HG03097 (cell line): ENCODE measurements around the gene ARID1A.
"Not testable (repeated sequence)": the region's sequence is repeated elsewhere in the genome, so short reads cannot be mapped to it uniquely, and the experiment has no call there.

Experiments used
- ATAC-seq: cut with Tn5 transposase; IDR thresholded peaks from one replicate; pipeline ENCODE4 v1.9.1; 2021; ENCODE audit not compliant: unreplicated experiment, low FRiP score

The ARID1A gene

DNA sequence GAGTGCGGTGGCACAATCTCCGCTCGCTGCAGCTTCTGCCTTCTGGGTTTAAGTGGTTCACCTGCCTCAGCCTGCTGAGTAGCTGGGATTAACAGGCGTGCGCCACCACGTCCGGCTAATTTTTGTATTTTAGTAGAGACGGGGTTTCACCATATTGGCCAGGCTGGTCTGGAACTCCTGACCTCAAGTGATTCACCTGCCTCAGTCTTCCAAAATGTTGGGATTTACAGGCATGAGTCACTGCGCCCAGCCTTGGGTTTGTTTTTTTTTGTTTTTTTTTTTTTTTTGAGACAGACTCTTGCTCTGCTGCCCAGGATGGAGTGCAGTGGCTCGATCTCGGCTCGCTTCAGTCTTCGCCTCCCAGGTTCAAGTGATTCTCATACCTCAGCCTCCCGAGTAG is 30.1 kb downstream of the ARID1A start:
- not testable (repeated sequence) for ATAC-seq

DNA sequence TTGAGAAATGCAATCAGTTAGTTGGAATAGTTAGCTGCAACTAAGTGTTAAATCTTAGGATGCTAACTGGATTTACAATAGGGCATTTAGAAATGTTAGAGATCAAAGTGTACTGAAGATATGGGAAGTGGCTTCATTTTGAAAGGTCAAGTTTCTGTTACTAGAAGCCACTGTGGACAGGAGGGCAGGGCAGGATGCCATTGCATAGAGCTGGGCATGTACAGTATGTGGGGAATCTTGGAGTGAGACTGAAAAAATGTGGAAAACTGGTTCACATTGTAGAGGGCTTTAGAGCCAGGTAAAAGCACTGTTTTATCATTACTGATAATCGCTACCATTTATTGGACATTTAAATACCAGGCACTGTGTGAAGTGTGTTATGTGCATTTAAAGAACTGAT is 31.0 kb downstream of the ARID1A start:
- no peak for ATAC-seq

DNA sequence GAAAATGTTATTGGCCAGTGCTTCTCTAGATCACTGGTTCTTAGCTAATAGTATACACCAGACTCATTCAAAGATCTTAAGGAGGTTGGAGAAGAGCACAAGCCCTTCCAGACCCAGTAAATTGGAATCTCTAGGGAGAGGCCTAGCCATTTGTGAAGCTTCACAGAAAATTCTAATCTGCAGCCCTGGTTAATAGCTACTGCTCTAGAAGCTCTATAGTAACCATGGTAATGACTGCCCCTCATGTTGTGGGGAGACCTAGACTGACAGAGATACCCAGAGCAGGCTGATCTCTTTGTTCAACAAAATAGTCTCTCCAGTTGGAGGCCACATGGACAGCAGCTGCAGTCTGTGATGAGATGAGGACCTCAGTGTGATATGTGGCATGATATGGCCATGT is 31.7 kb downstream of the ARID1A start:
- ATAC-seq = no peak

DNA sequence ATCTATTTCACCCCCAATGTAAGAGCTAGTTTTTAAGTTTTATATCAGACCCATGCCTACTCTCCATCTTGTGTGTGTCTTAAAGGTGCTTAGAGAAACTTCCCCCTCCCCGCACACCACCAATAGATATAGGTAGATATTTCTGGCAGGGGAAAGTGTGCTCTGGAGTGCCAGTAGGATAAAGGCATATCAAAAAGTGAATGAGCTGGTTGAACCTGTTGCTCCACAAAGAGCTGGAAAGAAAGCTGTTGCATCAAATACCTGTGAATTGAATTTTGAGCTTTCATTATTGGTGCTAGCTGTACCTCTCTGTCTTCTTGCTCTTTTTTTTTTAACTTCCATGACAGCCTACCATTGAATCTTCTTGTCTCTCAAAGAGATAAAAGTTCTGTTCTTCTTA is 32.8 kb downstream of the ARID1A start:
- ATAC-seq = no peak

DNA sequence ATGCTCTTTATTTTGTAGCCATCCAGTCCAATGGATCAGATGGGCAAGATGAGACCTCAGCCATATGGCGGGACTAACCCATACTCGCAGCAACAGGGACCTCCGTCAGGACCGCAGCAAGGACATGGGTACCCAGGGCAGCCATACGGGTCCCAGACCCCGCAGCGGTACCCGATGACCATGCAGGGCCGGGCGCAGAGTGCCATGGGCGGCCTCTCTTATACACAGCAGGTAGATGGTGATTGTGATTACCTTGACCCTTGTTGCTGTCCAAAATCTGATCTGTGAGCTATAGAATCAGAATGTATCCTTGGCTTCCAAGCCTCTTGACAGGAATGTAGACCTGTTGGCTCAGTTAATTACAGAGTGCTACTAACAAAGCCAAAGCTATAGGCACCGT is 33.8 kb downstream of the ARID1A start:
- ATAC-seq = no peak

DNA sequence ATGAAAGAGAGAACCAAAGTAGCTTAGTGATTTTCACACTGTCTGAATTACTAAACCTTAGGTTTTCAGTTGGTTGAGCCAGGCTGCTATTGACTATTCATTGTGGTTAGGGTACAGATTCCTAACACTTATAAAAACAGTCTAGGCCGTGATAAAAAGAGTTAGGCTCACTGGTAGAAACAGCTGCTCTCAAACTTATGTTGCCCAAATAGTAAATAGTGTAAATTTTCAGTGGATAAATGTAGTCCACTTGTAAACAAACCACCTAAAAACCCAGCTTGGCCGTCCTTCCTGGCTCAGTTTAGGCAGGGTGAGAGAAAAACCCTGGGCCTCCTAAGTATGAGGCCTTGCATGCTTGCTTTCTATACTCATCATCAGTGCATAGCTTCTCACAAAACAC is 34.9 kb downstream of the ARID1A start:
- no peak for ATAC-seq

DNA sequence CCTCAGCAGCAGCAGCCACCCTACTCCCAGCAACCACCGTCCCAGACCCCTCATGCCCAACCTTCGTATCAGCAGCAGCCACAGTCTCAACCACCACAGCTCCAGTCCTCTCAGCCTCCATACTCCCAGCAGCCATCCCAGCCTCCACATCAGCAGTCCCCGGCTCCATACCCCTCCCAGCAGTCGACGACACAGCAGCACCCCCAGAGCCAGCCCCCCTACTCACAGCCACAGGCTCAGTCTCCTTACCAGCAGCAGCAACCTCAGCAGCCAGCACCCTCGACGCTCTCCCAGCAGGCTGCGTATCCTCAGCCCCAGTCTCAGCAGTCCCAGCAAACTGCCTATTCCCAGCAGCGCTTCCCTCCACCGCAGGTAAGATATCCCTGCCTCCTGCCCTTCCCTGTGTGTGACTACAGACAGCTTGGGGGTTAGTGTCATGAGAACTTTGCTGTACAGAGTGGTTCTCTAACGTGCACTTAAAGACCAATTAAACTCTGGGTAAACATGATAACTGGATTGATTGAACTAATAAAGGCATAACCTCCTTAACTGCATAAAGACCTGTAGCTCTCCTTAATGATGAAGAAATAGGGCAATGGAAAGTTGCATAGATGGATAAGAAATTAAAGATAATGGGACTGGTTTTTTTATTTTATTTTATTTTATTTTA is 35.6 kb downstream of the ARID1A start:
- ATAC-seq = no peak

DNA sequence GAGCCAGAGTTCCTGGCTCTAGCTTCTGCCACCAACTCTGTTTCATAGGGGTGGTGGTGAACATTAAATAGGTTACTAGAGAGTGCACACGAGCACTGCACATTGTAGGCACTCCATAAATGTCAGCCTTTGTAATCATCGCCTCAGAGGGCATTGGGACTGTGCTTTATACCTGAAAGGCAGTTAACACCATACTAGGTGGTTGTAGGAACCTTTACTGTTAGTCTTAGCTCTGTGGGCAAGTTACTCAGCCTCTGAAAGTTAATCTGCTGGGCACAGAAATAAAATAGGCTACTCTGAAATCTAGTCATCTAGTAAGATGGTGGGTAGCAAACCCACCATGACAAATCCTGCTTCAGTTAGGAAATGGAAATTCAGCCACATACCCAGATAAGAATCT is 37.6 kb downstream of the ARID1A start:
- ATAC-seq = no peak

DNA sequence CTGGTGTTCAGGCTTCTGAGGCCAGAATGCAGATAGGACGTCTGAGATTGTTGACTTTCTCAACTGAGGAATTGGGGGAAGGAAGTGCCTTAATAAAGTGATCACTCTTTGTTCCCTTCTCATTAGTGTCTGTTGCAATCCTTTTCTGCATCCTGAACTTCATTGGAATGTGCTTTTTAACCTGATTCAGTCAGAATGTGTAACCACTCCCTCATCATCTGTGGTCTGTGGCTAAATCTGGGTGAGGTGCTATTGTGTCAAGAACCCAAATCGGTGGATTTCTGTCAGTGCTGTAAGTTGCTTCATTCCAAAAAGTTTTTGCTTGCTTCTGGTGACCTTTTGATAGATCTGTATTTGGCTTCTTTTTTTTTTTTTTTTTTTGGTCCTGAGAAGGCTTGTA is 38.2 kb downstream of the ARID1A start:
- no peak for ATAC-seq

DNA sequence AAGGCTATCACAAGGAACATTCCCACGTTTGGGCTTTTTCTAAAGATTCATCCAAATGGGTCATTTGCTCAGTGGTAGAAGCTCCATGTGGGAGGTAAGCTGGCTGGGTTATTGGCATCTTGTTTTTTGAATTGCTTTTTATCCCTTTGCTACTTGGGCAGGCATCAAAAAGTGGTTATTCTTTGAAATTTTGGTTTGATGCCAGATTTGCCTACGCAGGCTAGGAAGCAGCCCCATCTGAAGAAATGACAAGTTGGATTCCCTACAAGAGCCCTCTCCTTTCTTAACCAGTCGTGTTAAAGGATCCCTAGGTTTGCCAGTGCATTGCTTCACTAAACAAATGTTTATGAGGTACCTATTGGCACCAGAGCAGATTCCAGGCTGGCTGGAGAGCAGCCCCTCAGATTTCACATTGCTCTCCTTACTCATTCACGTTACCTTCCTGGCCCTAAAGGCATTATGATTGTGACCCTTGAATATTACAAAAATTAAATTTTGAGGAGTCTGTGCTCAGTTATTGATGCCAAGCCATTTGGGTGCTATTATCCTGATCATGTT is 38.8 kb downstream of the ARID1A start:
- ATAC-seq = no peak

DNA sequence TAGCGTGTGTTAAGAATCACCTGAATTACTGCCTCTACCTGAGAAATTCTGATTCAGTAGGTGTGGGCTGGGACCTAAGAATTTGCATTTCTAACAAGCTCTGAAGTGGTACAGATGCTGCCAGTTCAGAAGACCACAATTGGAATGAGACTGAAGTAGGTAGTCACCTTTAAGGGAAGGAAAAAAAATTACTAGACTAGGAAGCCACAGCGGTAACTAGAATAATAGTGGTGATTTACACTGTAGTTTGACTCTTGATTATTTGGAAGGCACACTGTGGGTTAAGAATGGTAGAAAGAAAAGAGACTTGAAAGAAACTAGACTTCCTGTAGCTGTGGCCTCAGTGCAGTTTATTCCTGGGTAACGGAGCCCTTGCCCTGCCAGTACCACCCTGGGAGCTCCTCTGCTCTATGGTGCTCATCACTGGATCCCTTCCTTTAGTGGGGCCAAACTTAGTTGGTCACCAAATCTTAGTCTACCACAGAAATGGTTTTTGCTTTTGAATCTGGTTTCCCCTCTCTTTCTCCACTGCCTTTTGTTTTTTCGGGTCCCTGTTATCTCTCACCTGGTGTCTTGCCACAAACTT is 43.6 kb downstream of the ARID1A start:
- no peak for ATAC-seq

DNA sequence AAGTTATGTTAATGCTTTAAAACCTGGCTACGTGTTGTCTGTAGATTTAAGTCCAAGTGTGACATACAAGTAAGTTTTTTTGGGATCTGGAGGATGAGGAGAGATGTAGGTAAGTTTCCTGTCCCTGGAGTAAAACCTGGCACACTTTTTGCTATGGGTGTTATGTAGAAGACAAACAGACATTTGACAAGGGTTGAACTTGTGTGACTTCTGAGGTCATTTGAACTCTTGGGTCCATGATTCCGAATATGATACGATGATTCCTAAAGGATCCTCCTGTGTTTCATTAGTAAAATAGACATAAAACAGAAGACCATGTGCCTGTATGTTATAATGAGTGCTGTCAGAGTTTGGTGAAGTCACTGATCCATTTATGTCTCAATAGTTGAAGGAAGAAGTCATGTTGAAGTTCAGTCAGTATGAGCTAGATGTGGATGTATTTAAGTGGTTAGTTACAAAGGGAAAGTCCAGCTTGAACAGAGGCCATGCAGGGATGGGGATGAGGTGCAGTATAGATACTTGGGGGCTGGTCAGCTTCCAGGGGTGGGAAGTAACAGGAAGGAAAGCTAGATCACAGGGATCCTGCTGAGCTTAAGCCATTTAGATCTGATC is 44.3 kb downstream of the ARID1A start:
- no peak for ATAC-seq

DNA sequence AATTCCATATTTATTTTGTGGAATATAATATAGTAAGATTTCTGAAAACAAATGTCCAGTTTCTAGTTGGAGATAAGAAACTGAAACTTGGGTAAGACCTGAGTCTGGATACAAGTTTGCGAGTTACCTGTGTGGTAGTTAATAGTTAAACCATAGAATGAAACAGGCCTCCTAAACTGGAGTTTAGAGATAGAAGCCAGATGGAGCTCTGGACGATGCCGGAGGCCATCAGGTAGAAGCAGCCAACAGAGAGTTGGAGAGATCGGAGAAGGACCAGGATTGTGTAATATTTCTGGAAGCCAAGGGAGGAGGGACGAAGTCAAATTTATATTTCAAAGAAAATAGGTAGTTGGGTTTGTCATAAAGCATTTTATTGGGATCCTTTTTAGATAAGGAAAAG is 45.1 kb downstream of the ARID1A start:
- no peak for ATAC-seq

DNA sequence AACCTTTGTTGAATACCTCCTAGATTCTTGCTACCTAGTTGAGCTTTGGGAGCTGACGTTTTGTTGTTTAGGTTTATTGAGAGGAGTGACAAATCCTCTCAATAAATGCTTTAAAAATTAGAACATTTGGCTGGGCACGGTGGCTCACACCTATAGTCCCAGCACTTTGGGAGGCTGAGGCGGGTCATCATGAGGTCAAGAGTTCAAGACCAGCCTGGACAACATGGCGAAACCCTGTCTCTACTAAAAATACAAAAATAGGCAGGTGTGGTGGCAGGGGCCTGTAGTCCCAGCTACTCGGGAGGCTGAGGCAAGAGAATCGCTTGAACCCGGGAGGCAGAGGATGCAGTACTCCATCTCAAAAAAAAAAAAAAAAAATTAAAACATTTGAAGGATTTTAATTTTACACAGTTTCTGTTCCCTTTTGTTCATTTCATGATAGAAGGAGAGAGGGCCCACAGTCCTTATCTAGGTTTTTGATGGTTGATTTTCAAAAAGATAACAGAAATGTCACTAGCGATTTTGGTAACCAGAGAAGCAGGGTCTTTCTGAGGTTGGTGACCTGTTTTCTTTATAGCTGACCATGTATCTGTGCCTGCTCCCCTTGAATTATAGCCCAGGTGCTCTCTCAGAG is 47.7 kb downstream of the ARID1A start:
- no peak for ATAC-seq

DNA sequence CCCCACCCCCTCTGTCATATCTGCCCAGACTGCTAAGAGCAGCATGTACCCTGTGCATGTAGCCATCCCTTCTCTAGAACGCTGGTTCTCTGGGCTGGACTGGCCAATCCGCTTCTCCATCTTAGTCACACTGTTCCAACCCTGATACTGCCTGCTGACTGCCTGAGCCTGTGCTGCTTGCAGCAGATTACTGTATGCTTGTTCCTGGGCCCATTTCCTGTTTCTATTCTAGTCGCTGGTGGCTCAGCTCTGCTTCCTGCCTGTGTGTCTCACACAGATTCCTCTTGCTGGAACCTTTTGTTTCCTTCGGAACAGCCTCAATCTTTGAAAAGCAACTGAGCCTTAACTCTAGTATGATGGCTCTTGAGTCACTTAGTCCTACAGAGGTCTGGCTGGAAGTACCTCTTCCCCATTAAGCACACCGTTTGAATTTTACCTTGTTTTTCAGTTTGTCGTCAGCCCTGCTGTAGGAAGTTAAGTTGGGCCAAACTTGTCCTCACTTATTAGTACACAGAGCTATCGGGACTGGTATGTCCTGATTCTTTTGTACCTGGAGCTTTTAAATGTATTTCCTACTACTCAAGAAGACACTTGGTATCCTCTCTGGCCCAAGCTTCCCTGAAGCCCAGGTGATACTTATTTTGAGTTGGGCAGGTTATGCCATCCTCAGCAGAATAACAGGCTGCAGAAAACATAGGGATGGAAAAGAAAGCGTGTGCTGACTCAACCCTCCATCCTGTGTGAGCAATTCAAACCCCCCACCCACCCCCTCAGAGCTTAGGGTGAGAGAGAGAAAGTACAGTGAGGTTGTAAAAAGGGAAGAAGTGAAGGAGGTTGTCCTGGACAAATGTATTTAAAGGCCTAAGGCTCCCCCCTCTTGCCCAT is 48.5 kb downstream of the ARID1A start:
- ATAC-seq = peak; percentile 95

DNA sequence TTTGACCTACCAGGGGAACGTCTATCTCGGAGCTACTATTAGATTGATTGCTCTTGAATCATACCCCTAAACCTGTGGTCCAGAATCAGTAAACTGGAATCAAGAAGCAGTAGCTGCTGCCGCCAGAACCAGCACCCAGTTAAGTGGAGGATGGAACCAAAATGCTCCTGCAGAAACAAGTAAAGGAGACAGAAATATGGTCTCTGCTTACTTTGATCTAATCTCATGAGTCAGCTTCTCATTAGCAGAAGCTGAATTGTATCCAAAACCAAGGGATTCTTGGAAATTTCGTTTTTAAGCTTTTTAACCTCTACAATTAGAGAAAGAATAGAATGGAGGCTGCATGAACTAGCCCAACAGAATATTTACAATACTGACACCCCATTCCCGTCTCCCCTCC is 49.4 kb downstream of the ARID1A start:
- ATAC-seq = no peak

DNA sequence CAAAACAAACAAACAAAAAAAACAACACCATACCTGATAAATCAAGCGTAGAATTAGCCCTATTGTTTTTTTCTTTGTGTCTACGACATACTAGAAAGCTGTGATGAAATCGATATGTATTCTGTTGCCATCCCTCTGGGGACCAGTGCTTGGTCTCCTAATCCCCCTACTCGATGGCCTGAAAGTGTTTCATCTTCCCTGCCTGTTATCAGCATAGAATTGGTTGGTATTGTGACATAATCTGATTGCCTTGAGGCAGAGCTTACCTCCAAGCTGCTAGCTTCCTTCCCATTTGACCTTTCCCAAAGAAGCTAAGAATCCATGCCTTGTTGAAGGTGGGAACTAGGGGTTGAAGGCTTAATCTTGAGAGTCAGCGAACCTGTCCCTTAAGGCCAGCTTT is 51.2 kb downstream of the ARID1A start:
- no peak for ATAC-seq

DNA sequence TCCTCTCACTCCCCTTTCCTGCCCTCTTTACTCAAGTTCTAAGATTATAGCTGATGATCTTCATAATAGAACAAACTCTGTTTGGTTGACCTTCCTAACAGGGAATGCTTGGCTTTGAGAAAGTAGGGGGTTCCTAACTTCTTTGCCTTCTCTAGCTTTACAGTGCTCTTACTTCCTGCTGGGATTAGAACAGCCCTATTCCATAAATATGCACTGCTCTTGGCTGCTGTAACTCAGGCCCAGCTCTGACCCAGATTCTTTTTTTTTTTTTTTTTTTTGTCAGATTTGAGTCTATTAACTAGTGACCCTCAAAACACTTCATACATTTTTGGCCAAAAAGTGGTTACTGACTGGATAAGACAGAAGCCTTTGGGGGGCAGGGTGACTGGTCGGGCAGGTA is 52.5 kb downstream of the ARID1A start:
- ATAC-seq = no peak

DNA sequence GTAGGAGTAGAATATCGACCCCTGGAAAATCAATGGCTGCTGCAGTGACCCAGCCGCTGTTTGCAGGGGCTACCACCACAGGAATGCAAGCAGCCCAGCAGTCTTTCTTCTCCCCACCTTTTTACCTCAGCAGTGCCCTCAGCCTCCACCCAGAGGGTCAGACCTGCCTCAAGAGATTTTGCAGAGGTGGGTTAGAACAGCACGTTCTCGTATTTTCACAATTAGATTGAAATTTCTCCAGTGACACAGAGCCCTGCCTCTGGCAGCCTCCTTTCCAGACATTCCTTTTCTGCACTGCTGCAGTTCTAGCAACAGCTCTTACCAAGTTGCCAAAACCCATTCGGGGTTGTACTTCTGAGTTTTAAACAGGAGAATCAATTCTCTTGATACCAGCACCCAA is 53.6 kb downstream of the ARID1A start:
- no peak for ATAC-seq

DNA sequence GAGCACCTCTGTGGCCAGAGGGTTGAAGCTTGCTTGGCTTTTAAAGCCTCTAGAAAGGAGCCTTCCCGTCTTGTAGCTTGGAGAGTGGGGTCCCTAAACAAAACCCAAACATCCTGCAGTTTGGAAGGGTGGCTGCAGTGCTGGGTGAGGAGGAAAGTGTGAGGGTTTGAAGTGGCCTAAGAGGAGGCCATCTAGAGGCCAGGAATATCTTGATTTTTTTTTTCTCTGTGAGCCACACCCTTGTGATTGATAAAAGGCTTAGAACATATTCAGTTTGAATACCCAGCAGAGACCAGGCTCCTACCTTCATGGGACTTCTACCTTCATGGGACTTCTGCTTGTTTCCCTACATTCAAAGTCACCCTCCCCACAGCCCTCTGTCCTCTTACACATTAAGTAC is 54.6 kb downstream of the ARID1A start:
- ATAC-seq = no peak

DNA sequence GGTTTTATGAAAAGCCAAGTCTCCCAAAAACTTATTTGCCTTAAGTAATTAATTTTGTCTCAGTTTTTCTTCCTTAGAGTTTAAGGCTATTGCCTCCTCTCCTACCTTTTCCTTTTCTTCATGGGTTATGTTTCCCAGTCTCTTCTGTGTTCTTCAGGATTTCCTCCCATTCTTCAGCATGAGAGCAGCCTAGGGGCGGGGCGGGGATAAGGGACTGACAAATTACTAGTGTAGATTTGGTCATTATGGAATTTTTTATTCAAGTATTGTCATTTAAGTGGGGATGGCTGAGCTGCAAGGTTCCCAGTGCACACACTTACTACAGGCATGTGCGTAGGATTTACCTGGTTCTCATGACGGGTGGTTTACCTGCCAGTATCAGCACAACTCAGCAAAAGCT is 56.7 kb downstream of the ARID1A start:
- ATAC-seq = no peak
